GM23338 (cell line): ENCODE results near the gene QRFP. TPM values are rescaled to one million over a fixed set of nuclear protein-coding genes. Genes with fewer than 3 reads are reported as not detected.

Experiments used
- ATAC-seq: fragments of 200-7000 bp; cut with Tn5 transposase; 3 replicates; pipeline ENCODE4 v1.9.1; 2020
- DNase-seq: peaks from one replicate; pipeline ENCODE4 v3.0.0-alpha.2; 2015; ENCODE audit warnings: low spot score
- H2AFZ ChIP-seq: fragments of 200-600 bp; sonication (generic); 2 replicates; pipeline ENCODE4 v1.8.0; 2016; ENCODE audit warnings: antibody characterized with exemption, mild to moderate bottlenecking, moderate library complexity
- H3F3A ChIP-seq: fragments of 200-600 bp; sonication (generic); replicated peaks from 2 replicates; pipeline ENCODE4 v1.8.0; 2017; ENCODE audit warnings: antibody characterized with exemption, mixed run types, low read depth
- H3K27ac ChIP-seq: fragments of 200-600 bp; sonication (generic); 2 replicates; pipeline ENCODE4 v1.6.1; 2016; ENCODE audit warnings: low read depth
- H3K27me3 ChIP-seq: fragments of 200-600 bp; sonication (generic); 2 replicates; pipeline ENCODE4 v1.8.0; 2016; ENCODE audit warnings: mild to moderate bottlenecking, mixed run types, moderate library complexity; ENCODE audit not compliant: insufficient read depth
- H3K36me3 ChIP-seq: fragments of 200-600 bp; sonication (generic); 2 replicates; pipeline ENCODE4 v1.8.0; 2016; ENCODE audit warnings: mild to moderate bottlenecking; ENCODE audit not compliant: insufficient read depth
- H3K4me1 ChIP-seq: fragments of 200-600 bp; sonication (generic); 2 replicates; pipeline ENCODE4 v1.8.0; 2016; ENCODE audit warnings: mild to moderate bottlenecking, moderate library complexity; ENCODE audit not compliant: insufficient read depth
- H3K4me2 ChIP-seq: fragments of 200-600 bp; sonication (generic); 2 replicates; pipeline ENCODE4 v1.7.1; 2017; ENCODE audit warnings: mixed run types
- H3K4me3 ChIP-seq: fragments of 200-600 bp; sonication (generic); 2 replicates; pipeline ENCODE4 v1.6.1; 2016; ENCODE audit warnings: mixed run types
- H3K79me2 ChIP-seq: fragments of 200-600 bp; sonication (generic); replicated peaks from 2 replicates; pipeline ENCODE4 v1.8.0; 2017; ENCODE audit warnings: mild to moderate bottlenecking; ENCODE audit not compliant: insufficient read depth
- H3K9me2 ChIP-seq: fragments of 200-600 bp; sonication (generic); 2 replicates; pipeline ENCODE4 v1.8.0; 2017; ENCODE audit not compliant: insufficient read depth
- H4K20me1 ChIP-seq: fragments of 200-600 bp; sonication (generic); replicated peaks from 2 replicates; pipeline ENCODE4 v1.8.0; 2017; ENCODE audit warnings: mild to moderate bottlenecking; ENCODE audit not compliant: insufficient read depth
- H3K27ac Mint-ChIP-seq: 2 replicates; pipeline ENCODE4 v1.8.0; 2020; ENCODE audit warnings: inconsistent platforms, mild to moderate bottlenecking, moderate library complexity, mixed read lengths
- H3K27me3 Mint-ChIP-seq: 3 replicates; pipeline ENCODE4 v1.8.0; 2022; ENCODE audit warnings: low read depth, mild to moderate bottlenecking, moderate library complexity, mixed read lengths, inconsistent platforms; ENCODE audit not compliant: insufficient read depth, poor library complexity
- H3K36me3 Mint-ChIP-seq: 3 replicates; pipeline ENCODE4 v1.8.0; 2021; ENCODE audit warnings: low read depth, mild to moderate bottlenecking, inconsistent platforms, moderate library complexity, mixed read lengths
- H3K4me1 Mint-ChIP-seq: 3 replicates; pipeline ENCODE4 v1.8.0; 2020; ENCODE audit warnings: mild to moderate bottlenecking, inconsistent platforms, mixed read lengths
- H3K4me3 Mint-ChIP-seq: 3 replicates; pipeline ENCODE4 v1.8.0; 2021; ENCODE audit warnings: moderate library complexity, mild to moderate bottlenecking, inconsistent platforms, mixed read lengths
- H3K9me3 Mint-ChIP-seq: 3 replicates; pipeline ENCODE4 v1.8.0; 2020; ENCODE audit warnings: moderate library complexity, mild to moderate bottlenecking, inconsistent platforms, mixed read lengths
- CTCF ChIP-seq, 2 experiments: fragments of 200-600 bp in 1 of 2; sonication (generic) in 1 of 2; conservative IDR thresholded peaks; 2 replicates each; pipeline versions ENCODE4 v1.5.1 to v1.6.1; 2016 to 2017; ENCODE audit warnings: antibody characterized with exemption in 2 of 2, low read depth in 2 of 2, mild to moderate bottlenecking in 2 of 2, moderate library complexity in 1 of 2
- ZNF462 ChIP-seq: fragments of 250-450 bp; sonication (Bioruptor Pico); IDR thresholded peaks from 2 replicates; pipeline ENCODE4 v1.5.0; 2020; ENCODE audit warnings: mild to moderate bottlenecking, moderate library complexity
- polyA plus RNA-seq: library from polyadenylated mRNA; unstranded; fragments of >200 nt; fragmentation: Nextera tagmentation; extraction: Ambion mirVana; gene quantifications from 2 replicates; pipeline ENCODE4 v1.2.1, GENCODE V29; 2016
- total RNA-seq: library from RNA; depleted of rRNA; stranded (reverse); fragments of >200 nt; shearing (Covaris generic); gene quantifications from 2 replicates; pipeline ENCODE4 v1.2.3, GENCODE V29; 2014

The QRFP gene
- total and polyA plus RNA-seq, 2 experiments from 2014 or later: not detected

- H3K27ac Mint-ChIP-seq: no peak overlapping the region
- H3K27me3 Mint-ChIP-seq: peaks cover 55% of the 10 kb centered on the region
Measured at GRCh38 chr9:130938184-130938651, 41.6 kb upstream of the QRFP start.

More at GRCh38 chr9:130938184-130938651, 41.6 kb upstream of the QRFP start:
- Mint-ChIP-seq H3K9me3 (no peaks in the 10 kb centered on the region; the same call in 2 of the 3 replicates), H3K4me1 (peaks cover 45% of the 10 kb centered on the region), H3K36me3 (no peaks in the 10 kb centered on the region; the same call in 2 of the 3 replicates), H3K4me3 (peak overlapping the region; percentile 72)
- Histone ChIP-seq H4K20me1 (no peaks in the 10 kb centered on the region), H3K27ac (no peak overlapping the region), H3K79me2 (no peaks in the 10 kb centered on the region), H3K36me3 (no peaks in the 10 kb centered on the region), H3F3A (peaks cover 14% of the 10 kb centered on the region), H3K27me3 (peaks cover 48% of the 10 kb centered on the region), H3K4me2 (peak overlapping the region; percentile 83), H3K9me2 (no peaks in the 10 kb centered on the region), H3K4me3 (peak overlapping the region; percentile 96), H2AFZ (peak overlapping the region; percentile 86), H3K4me1 (peaks cover 39% of the 10 kb centered on the region)
- DNase-seq (no peak), ATAC-seq (no peak)
- TF ChIP-seq ZNF462 (CRISPR knock-in tag) (no peak), CTCF (conservative IDR thresholded peaks at IDR 0.05; ENCODE audit: low read depth in 2 of 2) (0 out of 4 replicates have a peak, but pooled peaks of 1 of the 2 experiments have one; percentile 11)
